HCT116 (cell line): ENCODE measurements around the gene NFIX. TPM values are rescaled to one million over a fixed set of nuclear protein-coding genes. Genes with fewer than 3 reads are reported as not detected.

Experiments used
- ATAC-seq: fragments of 200-7000 bp; cut with Tn5 transposase; 2 replicates; pipeline ENCODE4 v1.9.1; 2020; ENCODE audit warnings: mild to moderate bottlenecking, moderate library complexity
- BruUV-seq: library from RNA; stranded (reverse); fragments of 400-500 nt; replicated peaks from 2 replicates; lab custom pipeline; 2021; lab: Mats Ljungman, UMichigan
- CTCF ChIA-PET: fragments of 300-600 bp; sonication (Branson Sonifier 250); formaldehyde crosslinking; loops from one replicate; lab custom pipeline; 2021; ENCODE audit warnings: antibody characterized with exemption; lab: Charles Lee
- POLR2A ChIA-PET: fragments of 300-600, 350-600 bp; sonication (Branson Sonifier 250); formaldehyde crosslinking; loops from one replicate; lab custom pipeline; 2021; ENCODE audit warnings: antibody characterized with exemption; lab: Charles Lee
- RAD21 ChIA-PET, 2 experiments: fragments of 300-600 bp; sonication (Branson Sonifier 250); formaldehyde crosslinking; loops; one replicate each; lab custom pipeline; 2023; ENCODE audit warnings: low total read pairs in 2 of 2; ENCODE audit not compliant: uncharacterized antibody in 2 of 2, unreplicated experiment in 2 of 2, low non-redundant PET in 1 of 2; lab: Charles Lee
- DNase-seq: peaks from one replicate; pipeline ENCODE4 v3.0.0-alpha.2; 2010; ENCODE audit warnings: low read depth, low spot score
- H2AFZ ChIP-seq: fragments of 200-600 bp; shearing (Covaris generic), sonication (generic); 2 replicates; pipeline ENCODE4 v1.6.1; 2017; ENCODE audit warnings: low read depth, mixed run types, mixed read lengths, antibody characterized with exemption, low read length; ENCODE audit not compliant: poor library complexity, severe bottlenecking
- H3K27ac ChIP-seq: 2 replicates; pipeline ENCODE4 v1.5.1; 2012; ENCODE audit warnings: low read depth, low read length
- H3K27me3 ChIP-seq: fragments of 200-600 bp; sonication (generic); 2 replicates; pipeline ENCODE4 v1.6.1; 2016; ENCODE audit warnings: mixed run types, low read length, mixed read lengths; ENCODE audit not compliant: insufficient read depth
- H3K36me3 ChIP-seq, 2 experiments: fragments of 200-500 bp in 1 of 2; fragments of 200-600 bp in 1 of 2; sonication (Bioruptor generic) in 1 of 2; sonication (generic) in 1 of 2; 2 replicates each; pipeline versions ENCODE4 v1.5.1 to v1.6.1; 2014 to 2016; ENCODE audit warnings: low read length in 2 of 2, inconsistent platforms in 1 of 2, mixed read lengths in 1 of 2, mixed run types in 1 of 2; ENCODE audit not compliant: insufficient read depth in 2 of 2, control insufficient read depth in 1 of 2
- H3K4me1 ChIP-seq, 2 experiments: fragments of 200-600 bp in 1 of 2; sonication (generic) in 1 of 2; 2 replicates each; pipeline versions ENCODE4 v1.5.1 to v1.6.1; 2012 to 2017; ENCODE audit warnings: low read length in 2 of 2, inconsistent platforms in 1 of 2, mild to moderate bottlenecking in 1 of 2, mixed read lengths in 1 of 2, mixed run types in 1 of 2, moderate library complexity in 1 of 2; ENCODE audit not compliant: insufficient read depth in 2 of 2, control insufficient read depth in 1 of 2
- H3K4me2 ChIP-seq: fragments of 200-600 bp; sonication (generic); 2 replicates; pipeline ENCODE4 v1.6.1; 2017; ENCODE audit warnings: mixed run types, low read length, mixed read lengths
- H3K4me3 ChIP-seq, 2 experiments: fragments of 200-600 bp in 1 of 2; sonication (generic) in 1 of 2; replicated peaks in 1 of 2; 2 replicates each; pipeline ENCODE4 v1.5.1; 2011 to 2016; ENCODE audit warnings: low read length in 2 of 2, control low read depth in 1 of 2, low read depth in 1 of 2, mild to moderate bottlenecking in 1 of 2, mixed read lengths in 1 of 2, mixed run types in 1 of 2
- H3K79me2 ChIP-seq: fragments of 200-600 bp; sonication (generic); 2 replicates; pipeline ENCODE4 v1.6.1; 2017; ENCODE audit warnings: mild to moderate bottlenecking, mixed run types, low read length, moderate library complexity, mixed read lengths; ENCODE audit not compliant: insufficient read depth
- H3K9ac ChIP-seq: fragments of 200-600 bp; sonication (generic); 2 replicates; pipeline ENCODE4 v1.6.1; 2016; ENCODE audit warnings: low read length, mixed read lengths
- H3K9me2 ChIP-seq: fragments of 200-600 bp; sonication (generic), shearing (Covaris generic); 2 replicates; pipeline ENCODE4 v1.6.1; 2017; ENCODE audit warnings: mixed run types, mild to moderate bottlenecking, moderate library complexity; ENCODE audit not compliant: insufficient read depth
- H3K9me3 ChIP-seq, 2 experiments: fragments of 200-500 bp in 1 of 2; fragments of 200-600 bp in 1 of 2; sonication (Bioruptor generic) in 1 of 2; sonication (generic) in 1 of 2; 2 replicates each; pipeline ENCODE4 v1.6.1; 2014 to 2017; ENCODE audit warnings: low read length in 2 of 2, mixed read lengths in 2 of 2, inconsistent platforms in 1 of 2, low read depth in 1 of 2, mild to moderate bottlenecking in 1 of 2, mixed run types in 1 of 2, moderate library complexity in 1 of 2; ENCODE audit not compliant: control insufficient read depth in 1 of 2, insufficient read depth in 1 of 2
- H4K20me1 ChIP-seq: fragments of 200-600 bp; sonication (generic), shearing (Covaris generic); 2 replicates; pipeline ENCODE4 v1.6.1; 2017; ENCODE audit warnings: mixed run types, mild to moderate bottlenecking, moderate library complexity; ENCODE audit not compliant: insufficient read depth
- ATF3 ChIP-seq: IDR thresholded peaks from 2 replicates; pipeline ENCODE4 v1.6.1; 2012
- CBX3 ChIP-seq: IDR thresholded peaks from 2 replicates; pipeline ENCODE4 v1.6.1; 2012; ENCODE audit warnings: low read depth
- CEBPB ChIP-seq: IDR thresholded peaks from 2 replicates; pipeline ENCODE4 v1.6.1; 2012; ENCODE audit warnings: low read depth
- EGR1 ChIP-seq: IDR thresholded peaks from 2 replicates; pipeline ENCODE4 v1.6.1; 2012; ENCODE audit warnings: low read depth
- ELF1 ChIP-seq: IDR thresholded peaks from 2 replicates; pipeline ENCODE4 v1.6.1; 2012; ENCODE audit warnings: low read depth, borderline replicate concordance
- EZH2 ChIP-seq: fragments of 200-600 bp; sonication (generic); IDR thresholded peaks from 2 replicates; pipeline ENCODE4 v1.6.1; 2017; ENCODE audit warnings: antibody characterized with exemption, mixed run types
- FOSL1 ChIP-seq: IDR thresholded peaks from 2 replicates; pipeline ENCODE4 v1.6.1; 2012; ENCODE audit warnings: low read depth
- JUND ChIP-seq: IDR thresholded peaks from 2 replicates; pipeline ENCODE4 v1.6.1; 2012
- POLR2A ChIP-seq: IDR thresholded peaks from 2 replicates; pipeline ENCODE4 v1.7.0; 2011; ENCODE audit warnings: borderline replicate concordance; ENCODE audit not compliant: insufficient read depth, insufficient read length; ENCODE audit errors: extremely low read depth
- RAD21 ChIP-seq: IDR thresholded peaks from 2 replicates; pipeline ENCODE4 v1.6.1; 2012; ENCODE audit warnings: low read depth, mild to moderate bottlenecking
- REST ChIP-seq: IDR thresholded peaks from 2 replicates; pipeline ENCODE4 v1.6.1; 2012; ENCODE audit warnings: low read depth
- SIN3A ChIP-seq: IDR thresholded peaks from 2 replicates; pipeline ENCODE4 v1.6.1; 2012; ENCODE audit warnings: low read depth
- SRF ChIP-seq: IDR thresholded peaks from 2 replicates; pipeline ENCODE4 v1.6.1; 2012; ENCODE audit warnings: low read depth
- TCF7L2 ChIP-seq: IDR thresholded peaks from 2 replicates; pipeline ENCODE4 v1.7.0; 2011; ENCODE audit warnings: borderline replicate concordance, inconsistent platforms; ENCODE audit not compliant: insufficient read depth, insufficient read length; ENCODE audit errors: extremely low read depth
- ZNF274 ChIP-seq: fragments of 200-500 bp; sonication (Bioruptor generic); IDR thresholded peaks from 2 replicates; pipeline ENCODE4 v1.6.1; 2014; ENCODE audit warnings: mild to moderate bottlenecking, low read depth, low read length, inconsistent platforms
- intact Hi-C: fragments of 100-400 bp; cut with micrococcal nuclease; formaldehyde crosslinking; loops from 2 replicates; pipeline ENCODE4 v1.10.0; 2022
- total RNA-seq: library from RNA; stranded (reverse); gene quantifications from one replicate; pipeline ENCODE4 v1.2.1, GENCODE V29; 2021; ENCODE audit not compliant: unreplicated experiment
- TF ChIP-seq, protein P1 (sequence below): IDR thresholded peaks from 2 replicates; pipeline ENCODE4 v1.6.1; 2012
- TF ChIP-seq, protein P2 (sequence below), 3 experiments: fragments of 200-600 bp in 1 of 3; sonication (generic) in 1 of 3; IDR thresholded peaks in 2 of 3; conservative IDR thresholded peaks in 1 of 3; 2 replicates each; pipeline ENCODE4 v1.5.1; 2012 to 2017; ENCODE audit warnings: low read depth in 2 of 3, low read length in 2 of 3, antibody characterized with exemption in 1 of 3, borderline replicate concordance in 1 of 3, control low read depth in 1 of 3, mild to moderate bottlenecking in 1 of 3, mixed read lengths in 1 of 3, mixed run types in 1 of 3, moderate library complexity in 1 of 3; ENCODE audit not compliant: insufficient read depth in 1 of 3

NFIX gene
- total RNA-seq, 1 experiment from 2014 or later, result 34.8 TPM

DNA sequence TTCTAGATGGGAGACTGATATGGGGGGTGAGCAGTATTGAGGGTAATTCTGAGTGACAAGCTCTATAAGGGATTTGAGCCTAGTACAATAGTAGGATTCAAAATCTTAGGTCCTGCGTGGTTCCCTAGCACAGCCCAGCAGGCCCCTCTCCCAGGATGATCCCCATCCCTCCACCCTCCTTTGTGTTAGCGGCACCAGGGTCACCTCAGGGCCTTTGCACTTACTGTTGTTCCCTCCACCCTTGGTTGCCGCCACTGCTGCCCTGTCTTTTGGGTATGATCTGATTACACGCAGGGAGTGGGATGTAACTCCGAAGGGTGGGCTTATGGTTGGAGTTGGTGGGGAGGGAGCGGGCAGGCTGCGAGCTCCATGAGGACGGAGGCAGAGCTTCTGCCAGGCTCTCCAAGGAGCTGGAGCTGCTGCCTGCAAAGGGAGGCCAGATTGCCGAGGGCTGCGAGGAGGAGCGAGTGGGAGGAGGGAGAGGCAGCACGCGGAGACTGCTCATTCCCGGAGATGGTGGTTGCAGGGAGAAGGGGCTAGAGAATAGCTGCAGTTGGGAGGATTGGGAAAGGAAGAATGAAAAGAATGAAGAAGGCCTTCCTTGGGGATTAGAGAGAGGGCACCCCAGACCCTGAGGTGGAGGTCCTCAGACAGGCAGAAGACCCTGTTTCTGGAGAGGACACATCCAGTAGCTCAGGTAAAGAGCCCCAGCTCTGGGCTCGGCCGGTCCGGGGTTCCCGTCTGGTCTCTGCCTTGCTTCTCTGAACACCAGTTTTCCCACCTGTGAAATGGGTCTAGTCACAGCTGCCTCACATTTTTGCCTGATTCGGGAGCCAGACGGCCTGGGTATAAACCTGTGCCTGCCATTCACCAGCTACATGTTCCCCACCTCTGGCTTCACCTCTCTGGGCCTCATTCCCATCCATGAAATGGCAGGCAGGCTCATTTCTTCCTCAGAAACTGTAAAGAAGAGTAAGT is 128.0 kb downstream of the NFIX start:
- Histone ChIP-seq H3K4me3 (no peak overlapping the region), H3K9me3 (no peaks in the 10 kb centered on the region), H3K4me2 (no peak overlapping the region), H2AFZ (no peak overlapping the region), H3K4me1 (peaks cover 12 to 44% of the 10 kb centered on the region in 2 experiments; a peak in 3 of 4 replicates), H3K27ac (no peak overlapping the region), H3K9me2 (no peaks in the 10 kb centered on the region), H3K79me2 (peaks cover 100% of the 10 kb centered on the region), H4K20me1 (peaks cover 24% of the 10 kb centered on the region; the same call in 1 of the 2 replicates), H3K9ac (no peak overlapping the region), H3K36me3 (peaks cover 9 to 31% of the 10 kb centered on the region in 2 experiments; a peak in 3 of 4 replicates), H3K27me3 (no peaks in the 10 kb centered on the region)
- BruUV-seq, result no TSS peak
- DNase-seq, result no peak
- ATAC-seq, result no peak
- ChIA-PET RAD21 (no interaction called here), POLR2A (no interaction called here), CTCF (no interaction called here)
- TF ChIP-seq, protein P1, sequence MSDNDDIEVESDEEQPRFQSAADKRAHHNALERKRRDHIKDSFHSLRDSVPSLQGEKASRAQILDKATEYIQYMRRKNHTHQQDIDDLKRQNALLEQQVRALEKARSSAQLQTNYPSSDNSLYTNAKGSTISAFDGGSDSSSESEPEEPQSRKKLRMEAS, result no peak
- TF ChIP-seq, protein P2, sequence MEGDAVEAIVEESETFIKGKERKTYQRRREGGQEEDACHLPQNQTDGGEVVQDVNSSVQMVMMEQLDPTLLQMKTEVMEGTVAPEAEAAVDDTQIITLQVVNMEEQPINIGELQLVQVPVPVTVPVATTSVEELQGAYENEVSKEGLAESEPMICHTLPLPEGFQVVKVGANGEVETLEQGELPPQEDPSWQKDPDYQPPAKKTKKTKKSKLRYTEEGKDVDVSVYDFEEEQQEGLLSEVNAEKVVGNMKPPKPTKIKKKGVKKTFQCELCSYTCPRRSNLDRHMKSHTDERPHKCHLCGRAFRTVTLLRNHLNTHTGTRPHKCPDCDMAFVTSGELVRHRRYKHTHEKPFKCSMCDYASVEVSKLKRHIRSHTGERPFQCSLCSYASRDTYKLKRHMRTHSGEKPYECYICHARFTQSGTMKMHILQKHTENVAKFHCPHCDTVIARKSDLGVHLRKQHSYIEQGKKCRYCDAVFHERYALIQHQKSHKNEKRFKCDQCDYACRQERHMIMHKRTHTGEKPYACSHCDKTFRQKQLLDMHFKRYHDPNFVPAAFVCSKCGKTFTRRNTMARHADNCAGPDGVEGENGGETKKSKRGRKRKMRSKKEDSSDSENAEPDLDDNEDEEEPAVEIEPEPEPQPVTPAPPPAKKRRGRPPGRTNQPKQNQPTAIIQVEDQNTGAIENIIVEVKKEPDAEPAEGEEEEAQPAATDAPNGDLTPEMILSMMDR (IDR thresholded peaks at IDR 0.05 in 2 of 3, conservative IDR thresholded peaks at IDR 0.05 in 1 of 3; ENCODE audit: borderline replicate concordance in 1 of 3, insufficient read depth in 1 of 3, low read depth in 2 of 3, low read length in 2 of 3), result no peak
- no peak for TF ChIP-seq CBX3
- TF ChIP-seq CEBPB, result no peak
- TF ChIP-seq ZNF274, result no peak
- TF ChIP-seq SIN3A, result no peak
- no peak for TF ChIP-seq RAD21
- TF ChIP-seq EGR1, result no peak
- TF ChIP-seq FOSL1, result no peak
- TF ChIP-seq ATF3, result no peak
- TF ChIP-seq JUND, result no peak
- TF ChIP-seq ELF1, result no peak
- no peak for TF ChIP-seq REST
- TF ChIP-seq SRF, result no peak
- no peak for TF ChIP-seq TCF7L2
- TF ChIP-seq EZH2, result no peak
- no peak for TF ChIP-seq POLR2A
- intact Hi-C loops, result no loop called here
